ENCODE results near the gene YBX3.

The YBX3 gene

DNA sequence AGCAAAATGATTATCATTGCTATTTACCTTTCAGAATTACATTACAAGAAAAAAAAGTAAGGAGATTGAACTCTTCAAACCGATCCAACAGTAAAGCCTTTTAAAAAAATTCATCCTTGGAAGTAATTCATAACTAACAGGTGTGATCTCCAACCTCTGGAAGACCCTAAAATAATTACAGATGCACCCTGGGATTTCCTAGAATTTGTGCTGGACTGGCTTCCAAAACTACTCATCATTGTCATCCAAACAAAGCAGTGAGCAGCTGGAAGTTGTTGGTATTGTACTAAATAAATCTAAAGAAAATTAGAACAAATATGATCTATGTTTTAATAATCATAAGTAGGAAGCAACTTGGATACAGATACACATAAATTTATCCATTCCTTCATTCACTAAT lies 1.9 kb upstream of the YBX3 start:
- no peak overlapping the region for H3K4me3 ChIP-seq (ENCODE audit: low read depth, low read length)
- TF ChIP-seq, protein P1, sequence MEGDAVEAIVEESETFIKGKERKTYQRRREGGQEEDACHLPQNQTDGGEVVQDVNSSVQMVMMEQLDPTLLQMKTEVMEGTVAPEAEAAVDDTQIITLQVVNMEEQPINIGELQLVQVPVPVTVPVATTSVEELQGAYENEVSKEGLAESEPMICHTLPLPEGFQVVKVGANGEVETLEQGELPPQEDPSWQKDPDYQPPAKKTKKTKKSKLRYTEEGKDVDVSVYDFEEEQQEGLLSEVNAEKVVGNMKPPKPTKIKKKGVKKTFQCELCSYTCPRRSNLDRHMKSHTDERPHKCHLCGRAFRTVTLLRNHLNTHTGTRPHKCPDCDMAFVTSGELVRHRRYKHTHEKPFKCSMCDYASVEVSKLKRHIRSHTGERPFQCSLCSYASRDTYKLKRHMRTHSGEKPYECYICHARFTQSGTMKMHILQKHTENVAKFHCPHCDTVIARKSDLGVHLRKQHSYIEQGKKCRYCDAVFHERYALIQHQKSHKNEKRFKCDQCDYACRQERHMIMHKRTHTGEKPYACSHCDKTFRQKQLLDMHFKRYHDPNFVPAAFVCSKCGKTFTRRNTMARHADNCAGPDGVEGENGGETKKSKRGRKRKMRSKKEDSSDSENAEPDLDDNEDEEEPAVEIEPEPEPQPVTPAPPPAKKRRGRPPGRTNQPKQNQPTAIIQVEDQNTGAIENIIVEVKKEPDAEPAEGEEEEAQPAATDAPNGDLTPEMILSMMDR (IDR thresholded peaks at IDR 0.05; ENCODE audit: insufficient read depth, low read depth, low read length, missing control alignments), result no peak
- no peak for DNase-seq (ENCODE audit: low read depth)

DNA sequence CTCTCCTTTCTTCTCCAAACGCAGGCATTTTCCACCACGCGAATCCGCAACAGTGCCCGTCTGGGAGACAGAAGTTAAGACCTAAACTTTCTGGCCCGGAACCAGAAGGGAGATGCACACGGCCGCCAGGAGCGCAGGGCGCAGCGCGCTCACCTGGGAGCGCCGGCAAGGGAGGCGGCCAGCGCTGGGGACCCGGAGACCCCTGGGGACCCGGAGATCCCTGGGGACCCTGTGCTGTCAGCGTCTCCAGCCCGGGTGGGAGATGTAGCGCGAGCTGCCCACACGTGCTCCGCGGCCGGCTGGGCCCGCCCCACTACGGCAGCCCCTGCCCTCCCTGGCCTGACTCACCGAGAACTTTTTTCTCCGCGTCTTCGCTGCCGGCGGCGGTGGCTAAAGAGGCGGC lies 620 bp downstream of the YBX3 start:
- TF ChIP-seq, protein P1 (IDR thresholded peaks at IDR 0.05; ENCODE audit: insufficient read depth, low read depth, low read length, missing control alignments), result peak; percentile 34
- DNase-seq (ENCODE audit: low read depth), result peak; percentile 66
- peak overlapping the region; percentile 100 for H3K4me3 ChIP-seq (ENCODE audit: low read depth, low read length)

DNA sequence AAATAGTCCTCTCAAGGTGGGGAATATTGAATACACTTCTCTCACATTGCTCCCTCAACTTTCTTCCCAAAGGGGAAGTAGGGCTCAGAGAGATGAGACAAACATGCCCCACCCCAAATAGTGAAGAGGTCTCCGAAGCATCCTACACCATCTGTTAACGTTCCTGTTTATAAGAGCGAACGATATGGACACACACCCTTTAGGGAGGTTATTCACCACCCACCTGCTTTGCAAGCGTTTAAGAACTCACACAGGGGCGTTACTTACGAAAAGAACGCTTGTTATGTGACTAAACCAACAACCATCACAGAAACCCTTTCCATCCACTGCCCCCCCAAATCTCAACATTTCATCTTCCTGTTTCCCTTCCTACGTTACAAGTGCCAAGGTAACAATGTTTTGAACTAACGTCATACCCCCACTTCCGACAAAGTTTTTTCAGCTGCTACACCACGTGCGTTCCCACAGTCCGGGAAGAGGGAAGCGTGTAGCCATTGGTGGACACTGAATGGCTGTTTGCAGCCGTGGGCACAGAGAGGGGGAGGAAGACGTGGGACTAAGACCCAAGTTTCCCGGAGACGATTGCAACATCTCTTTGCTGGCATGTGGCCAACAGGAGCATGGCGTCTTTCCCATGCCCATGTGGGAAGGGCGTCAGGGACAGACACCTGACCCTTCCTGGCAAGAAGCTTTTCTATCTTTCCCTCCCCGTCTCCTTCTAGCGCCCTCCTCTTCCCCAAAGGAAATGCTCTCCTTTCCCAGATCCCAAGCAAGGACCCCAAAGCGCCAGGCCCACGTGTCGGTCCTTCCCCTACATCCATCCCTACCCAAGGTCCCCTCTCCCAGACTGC lies 1.2 kb downstream of the YBX3 start:
- peak; percentile 80 for DNase-seq (ENCODE audit: low read depth)
- TF ChIP-seq, protein P1 (IDR thresholded peaks at IDR 0.05; ENCODE audit: insufficient read depth, low read depth, low read length, missing control alignments), result no peak
- peak overlapping the region; percentile 100 for H3K4me3 ChIP-seq (ENCODE audit: low read depth, low read length)

DNA sequence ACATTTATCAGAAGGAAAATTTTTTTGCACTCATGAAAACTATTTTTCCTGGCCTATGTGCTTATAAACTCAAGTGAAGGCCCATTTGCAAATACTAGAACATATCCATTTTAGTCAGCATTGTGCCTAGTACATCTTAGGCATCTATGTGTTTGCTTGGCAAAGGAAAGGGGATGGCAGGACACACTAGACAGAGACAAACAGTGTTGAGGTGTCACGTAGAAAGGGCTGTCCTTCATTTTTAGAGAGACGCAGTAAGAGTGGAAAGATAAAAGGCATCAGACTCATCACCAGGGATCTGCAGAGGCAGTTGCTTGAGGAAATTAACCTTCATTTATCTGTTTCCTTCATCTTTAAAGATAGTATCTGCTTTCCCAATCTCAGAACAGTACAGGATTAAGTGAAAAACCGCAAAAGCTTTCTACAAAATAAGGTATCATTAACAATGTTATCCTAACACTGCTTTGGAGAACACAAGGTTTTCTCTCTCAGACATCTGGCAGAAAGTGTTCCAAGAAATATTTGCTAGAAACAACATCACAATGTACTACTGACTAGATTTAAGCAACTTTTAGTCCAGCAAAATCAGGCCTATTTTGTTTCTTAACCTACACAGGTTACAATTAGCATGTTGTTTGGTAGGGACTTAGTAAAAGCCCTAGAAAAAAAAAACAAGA lies 2.0 kb downstream of the YBX3 start:
- peak overlapping the region; percentile 100 for H3K4me3 ChIP-seq (ENCODE audit: low read depth, low read length)
- no peak for DNase-seq (ENCODE audit: low read depth)
- TF ChIP-seq, protein P1 (IDR thresholded peaks at IDR 0.05; ENCODE audit: insufficient read depth, low read depth, low read length, missing control alignments), result no peak

DNA sequence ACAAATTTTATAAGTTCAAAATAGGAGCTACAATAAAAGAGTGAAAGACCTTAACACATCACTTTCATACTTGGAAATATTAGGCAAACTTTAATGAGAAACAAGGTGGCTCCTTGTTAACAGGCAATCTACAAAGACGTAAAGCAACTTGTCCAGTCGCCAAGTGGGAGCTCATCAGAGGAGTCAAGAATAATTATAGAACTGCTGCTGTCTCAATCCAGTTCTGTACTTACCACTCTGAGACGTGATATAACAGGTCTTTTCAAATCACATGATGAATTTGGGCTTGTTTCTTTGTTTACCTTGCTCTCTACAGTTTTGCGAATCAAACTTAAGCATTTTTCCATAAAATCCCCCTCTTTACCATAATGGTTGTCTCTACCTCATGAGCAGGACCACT lies 3.6 kb downstream of the YBX3 start:
- no peak overlapping the region for H3K4me3 ChIP-seq (ENCODE audit: low read depth, low read length)
- TF ChIP-seq, protein P1 (IDR thresholded peaks at IDR 0.05; ENCODE audit: insufficient read depth, low read depth, low read length, missing control alignments), result no peak
- DNase-seq (ENCODE audit: low read depth), result no peak

DNA sequence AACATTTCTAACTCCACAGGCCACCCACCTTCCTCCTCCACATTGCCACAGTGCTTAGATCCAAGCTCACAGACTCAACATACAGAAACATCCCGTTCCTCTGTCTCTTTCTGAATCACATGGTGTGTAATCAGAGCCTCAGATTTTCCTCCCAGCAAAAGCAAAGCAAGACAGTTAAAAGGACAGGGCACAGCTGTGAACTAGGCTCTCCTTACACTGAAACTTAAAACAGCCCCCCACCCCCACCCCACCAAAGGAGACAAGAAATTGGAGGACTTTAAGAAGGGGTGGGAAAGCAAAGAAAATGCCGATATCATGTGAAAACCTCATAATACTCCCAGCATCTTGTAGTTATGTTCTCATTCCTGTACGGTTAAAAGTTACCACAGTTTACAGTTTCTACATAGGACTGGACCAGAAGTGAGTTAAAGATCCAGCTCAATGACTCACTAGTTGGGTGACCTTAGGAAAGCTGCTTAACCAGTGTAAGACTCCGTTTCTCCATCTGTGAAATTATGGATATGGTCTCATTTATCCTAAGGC lies 4.8 kb downstream of the YBX3 start:
- no peak for DNase-seq (ENCODE audit: low read depth)
- TF ChIP-seq, protein P1 (IDR thresholded peaks at IDR 0.05; ENCODE audit: insufficient read depth, low read depth, low read length, missing control alignments), result no peak
- H3K4me3 ChIP-seq (ENCODE audit: low read depth, low read length), result no peak overlapping the region

Data from GM12865 (cell line).